ENCODE results near the gene EFNA2. TPM values are rescaled to one million over a fixed set of nuclear protein-coding genes. Genes with fewer than 3 reads are reported as not detected.

The EFNA2 gene
- polyA plus RNA-seq, 3 donors = not detected

GRCh38 chr19:1307320-1307719, 21.6 kb downstream of the EFNA2 start:
- Histone ChIP-seq H3K79me2 (ENCODE audit: insufficient read depth, low read length) (no peaks in the 10 kb centered on the region), H3K9me3 (replicated peaks in 1 of 2; ENCODE audit: control insufficient read depth in 1 of 2, insufficient read depth in 1 of 2, low read length in 2 of 2) (no peaks in the 10 kb centered on the region), H3K27me3 (ENCODE audit: control insufficient read depth in 2 of 2, insufficient read depth in 2 of 2, low read length in 2 of 2) (no peaks in the 10 kb centered on the region), H3K27ac (ENCODE audit: low read depth in 1 of 2, low read length in 2 of 2) (no peak overlapping the region), H3K36me3 (replicated peaks in 1 of 2; ENCODE audit: control insufficient read depth in 1 of 2, insufficient read depth in 2 of 2, low read length in 2 of 2) (no peaks in the 10 kb centered on the region), H3K4me3 (replicated peaks in 1 of 3; ENCODE audit: low read depth in 2 of 3, low read length in 3 of 3) (no peak overlapping the region), H3K9ac (ENCODE audit: insufficient read depth, low read length, poor library complexity, severe bottlenecking) (no peak overlapping the region), H3K4me2 (replicated peaks; ENCODE audit: extremely low read depth, low read length, poor library complexity, severe bottlenecking) (no peak overlapping the region), H4K20me1 (ENCODE audit: insufficient read depth, low read length) (no peaks in the 10 kb centered on the region), H3K4me1 (ENCODE audit: control insufficient read depth in 1 of 2, insufficient read depth in 2 of 2, low read length in 2 of 2) (no peaks in the 10 kb centered on the region), H2AFZ (ENCODE audit: insufficient read depth, low read depth, low read length, poor library complexity, severe bottlenecking) (no peak overlapping the region)
- TF ChIP-seq CTCF (IDR thresholded peaks at IDR 0.05) = no peak
- no peak for DNase-seq
- intact Hi-C loops (cut with micrococcal nuclease) = no loop called here
- H3K27me3 Mint-ChIP-seq (ENCODE audit: low read depth in 3 of 3) = peaks cover 0 to 6% (median 0%) of the 10 kb centered on the region in 3 donors
- H3K4me1 Mint-ChIP-seq = no peaks in the 10 kb centered on the region
- peaks cover 0 to 1% (median 0%) of the 10 kb centered on the region in 7 donors for H3K9me3 Mint-ChIP-seq
- H3K27ac Mint-ChIP-seq = no peak overlapping the region
- no peaks in the 10 kb centered on the region for H3K36me3 Mint-ChIP-seq
- H3K4me3 Mint-ChIP-seq = no peak overlapping the region
- WGBS (ENCODE audit: insufficient coverage) = 95% methylated on average over 33 of the region's 38 CpGs

DNA sequence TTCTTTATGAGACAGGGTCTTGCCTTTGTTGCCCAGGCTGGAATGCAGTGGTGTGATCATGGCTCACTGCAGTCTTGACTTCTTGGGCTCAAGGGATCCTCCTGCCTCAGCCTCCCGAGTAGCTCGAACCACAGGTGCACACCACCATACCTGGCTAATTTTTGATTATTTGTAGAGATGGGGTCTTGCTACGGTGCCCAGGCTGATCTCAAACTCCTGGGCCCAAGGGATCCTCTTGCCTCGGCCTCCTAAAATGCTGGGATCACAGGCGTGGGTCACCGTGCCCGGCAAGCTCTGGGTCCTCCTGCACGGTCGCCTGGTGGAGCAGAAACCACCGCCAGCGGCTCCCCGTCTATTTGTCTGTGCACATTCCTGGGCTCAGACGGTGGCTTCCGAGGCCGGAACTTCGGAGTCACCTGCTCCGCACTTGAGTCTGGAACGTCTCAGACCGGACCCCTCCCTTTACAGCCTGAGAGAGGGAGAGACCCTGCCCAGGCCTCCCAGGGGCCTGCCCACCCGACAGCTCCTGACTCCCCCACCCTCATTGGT, 22.2 kb downstream of the EFNA2 start:
- H3K27ac ChIP-seq (ENCODE audit: low read depth in 1 of 2, low read length in 2 of 2) = no peak overlapping the region
- no peaks in the 10 kb centered on the region for H3K9me3 ChIP-seq (replicated peaks in 1 of 2; ENCODE audit: control insufficient read depth in 1 of 2, insufficient read depth in 1 of 2, low read length in 2 of 2)
- no peaks in the 10 kb centered on the region for H3K79me2 ChIP-seq (ENCODE audit: insufficient read depth, low read length)
- Mint-ChIP-seq H3K9me3 (peaks cover 0 to 1% (median 0%) of the 10 kb centered on the region in 7 donors), H3K27ac (no peak overlapping the region), H3K27me3 (ENCODE audit: low read depth in 3 of 3) (peaks cover 0 to 6% (median 0%) of the 10 kb centered on the region in 3 donors), H3K4me1 (no peaks in the 10 kb centered on the region), H3K36me3 (no peaks in the 10 kb centered on the region), H3K4me3 (no peak overlapping the region)
- no peak overlapping the region for H3K4me3 ChIP-seq (replicated peaks in 1 of 3; ENCODE audit: low read depth in 2 of 3, low read length in 3 of 3)
- no peak for DNase-seq
- H3K4me2 ChIP-seq (replicated peaks; ENCODE audit: extremely low read depth, low read length, poor library complexity, severe bottlenecking) = no peak overlapping the region
- no peaks in the 10 kb centered on the region for H3K36me3 ChIP-seq (replicated peaks in 1 of 2; ENCODE audit: control insufficient read depth in 1 of 2, insufficient read depth in 2 of 2, low read length in 2 of 2)
- H3K27me3 ChIP-seq (ENCODE audit: control insufficient read depth in 2 of 2, insufficient read depth in 2 of 2, low read length in 2 of 2) = no peaks in the 10 kb centered on the region
- TF ChIP-seq CTCF (IDR thresholded peaks at IDR 0.05) = no peak
- no peaks in the 10 kb centered on the region for H3K4me1 ChIP-seq (ENCODE audit: control insufficient read depth in 1 of 2, insufficient read depth in 2 of 2, low read length in 2 of 2)
- H2AFZ ChIP-seq (ENCODE audit: insufficient read depth, low read depth, low read length, poor library complexity, severe bottlenecking) = no peak overlapping the region
- H4K20me1 ChIP-seq (ENCODE audit: insufficient read depth, low read length) = no peaks in the 10 kb centered on the region
- intact Hi-C loops (cut with micrococcal nuclease) = no loop called here
- no peak overlapping the region for H3K9ac ChIP-seq (ENCODE audit: insufficient read depth, low read length, poor library complexity, severe bottlenecking)
- WGBS (ENCODE audit: insufficient coverage) = 92% methylated on average over 11 of the region's 20 CpGs

Measured in CD14-positive monocyte (primary cell).